C4-2B (cell line): ENCODE measurements around the gene KCND1.

Experiments
- H3K27ac ChIP-seq: fragments of 450-650 bp; 2 replicates; pipeline ENCODE4 v1.5.1; 2017
- CTCF ChIP-seq: fragments of 450-650 bp; conservative IDR thresholded peaks from 2 replicates; pipeline ENCODE4 v1.5.1; 2017; ENCODE audit warnings: mild to moderate bottlenecking
- ZFX ChIP-seq: fragments of 450-650 bp; IDR thresholded peaks from 2 replicates; pipeline ENCODE4 v1.6.1; 2017

KCND1 gene

DNA sequence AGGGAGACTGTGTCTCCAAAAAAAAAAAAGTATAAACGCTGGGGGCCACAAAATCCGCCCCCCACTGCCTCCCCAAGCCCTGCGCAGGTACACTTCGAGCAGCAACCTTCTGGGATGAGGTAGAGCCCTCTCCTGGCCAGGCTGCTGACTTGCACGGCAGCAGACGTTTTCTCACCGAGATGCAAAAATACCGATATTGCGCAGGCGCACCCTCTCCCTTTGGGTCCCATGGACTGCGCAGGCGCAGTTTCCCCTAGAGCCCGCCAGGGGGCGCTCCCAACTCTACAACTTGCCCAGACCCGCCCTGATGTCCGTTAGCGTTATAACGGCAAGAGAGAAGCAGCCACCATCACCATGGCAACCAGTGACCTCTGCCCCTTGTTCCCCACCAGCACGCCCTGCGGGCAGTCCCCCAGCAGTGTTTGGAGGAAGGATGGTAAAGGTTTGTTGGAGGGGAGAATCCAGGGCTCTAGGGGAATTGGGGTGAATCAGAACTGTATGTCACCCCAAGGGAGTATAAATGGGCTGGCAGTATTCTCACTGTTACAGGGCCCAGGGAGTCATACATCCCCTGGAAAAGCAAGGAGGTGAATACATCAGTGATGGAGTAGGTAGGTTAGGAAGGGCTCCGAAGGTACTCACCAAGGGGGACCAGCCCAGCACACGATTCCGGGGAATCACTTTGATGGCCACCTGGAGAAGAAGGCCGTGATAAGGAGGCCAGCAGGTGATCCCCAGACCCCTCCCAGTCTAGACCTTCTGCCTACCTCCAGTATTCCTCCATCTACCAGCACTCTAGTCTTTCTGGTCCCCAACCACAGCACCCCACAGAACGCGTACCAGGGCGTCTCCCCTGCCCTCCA lies 54.3 kb downstream of the KCND1 start:
- H3K27ac ChIP-seq, result peak overlapping the region; percentile 96
- no peak for TF ChIP-seq ZFX
- peak; percentile 95 for TF ChIP-seq CTCF

DNA sequence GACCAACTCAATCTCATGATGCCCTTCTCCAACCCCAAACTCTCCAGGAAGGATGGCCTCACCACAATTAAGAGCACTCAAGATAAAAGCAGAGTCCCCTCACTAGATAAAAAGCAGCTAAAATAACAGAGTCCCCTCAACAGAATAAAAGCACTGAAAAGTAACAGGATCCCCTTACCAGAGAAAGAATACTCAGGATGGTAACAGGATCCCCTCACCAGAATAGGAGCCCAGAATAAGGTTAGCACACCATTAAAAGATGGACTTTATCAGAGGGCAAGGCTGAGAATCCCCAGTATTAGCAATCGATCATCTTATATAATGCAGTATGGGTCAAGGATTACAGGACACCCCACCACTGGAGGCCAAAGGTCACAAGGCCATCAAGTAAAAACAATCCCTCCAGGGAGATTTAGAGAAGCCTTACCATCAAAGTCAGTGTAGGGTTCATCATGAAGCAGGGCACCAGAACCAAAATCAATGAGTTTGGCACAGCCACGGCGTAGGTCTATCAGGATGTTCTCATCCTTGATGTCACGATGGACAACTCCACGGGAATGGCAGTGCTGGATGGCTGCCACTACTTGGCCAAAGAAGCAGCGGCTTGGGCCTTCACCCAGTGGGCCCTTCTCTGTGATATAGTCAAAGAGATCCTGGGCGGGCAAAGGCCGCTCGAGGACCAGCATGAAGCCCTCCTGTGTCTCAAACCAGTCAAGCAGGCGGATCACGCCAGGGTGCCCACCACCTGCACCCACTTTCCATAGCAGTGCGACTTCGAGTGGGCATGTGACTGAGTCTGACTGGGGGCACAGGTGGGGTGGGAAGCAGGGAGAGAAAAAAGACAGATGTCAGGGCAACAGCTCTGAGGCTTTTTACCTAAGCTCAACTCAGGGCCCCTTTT lies 56.8 kb downstream of the KCND1 start:
- H3K27ac ChIP-seq, result no peak overlapping the region
- no peak for TF ChIP-seq ZFX
- no peak for TF ChIP-seq CTCF

DNA sequence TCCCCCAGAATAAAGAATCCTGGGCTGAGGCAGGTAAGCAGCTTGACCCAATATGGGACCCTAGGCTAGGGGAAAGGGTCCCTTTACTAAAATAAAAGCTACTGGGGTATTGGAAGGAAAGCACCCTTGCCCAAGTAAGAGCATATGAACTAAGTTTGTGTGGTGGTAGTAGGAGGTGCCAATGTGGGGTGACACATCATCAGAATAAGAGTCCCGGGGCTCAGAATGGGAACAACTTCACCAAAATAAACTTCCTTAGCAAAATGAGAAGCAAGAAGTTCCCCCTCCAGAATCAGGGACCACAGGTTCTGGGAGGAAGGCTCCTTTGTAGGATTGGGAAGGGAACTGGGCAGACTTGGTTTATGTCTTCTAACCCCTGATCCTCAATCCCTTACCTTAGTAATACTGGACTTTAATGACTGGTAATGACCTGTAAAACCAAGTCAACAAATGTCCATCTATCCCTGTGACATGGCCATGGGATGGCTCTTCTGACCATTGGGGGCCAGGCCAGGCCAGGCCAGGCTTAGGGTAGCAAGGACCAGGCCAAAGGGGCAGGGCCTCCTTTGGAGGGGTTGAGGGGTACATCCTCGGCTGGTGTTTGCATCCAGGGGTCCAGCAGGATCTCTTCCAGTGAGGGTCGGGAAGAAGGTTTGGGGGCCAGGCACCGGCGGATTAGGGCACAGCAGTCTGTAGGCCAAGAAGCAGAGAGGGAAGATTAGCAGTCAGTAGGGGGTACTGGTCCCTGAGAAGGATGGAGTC lies 57.9 kb downstream of the KCND1 start:
- no peak overlapping the region for H3K27ac ChIP-seq
- TF ChIP-seq CTCF, result no peak
- no peak for TF ChIP-seq ZFX

DNA sequence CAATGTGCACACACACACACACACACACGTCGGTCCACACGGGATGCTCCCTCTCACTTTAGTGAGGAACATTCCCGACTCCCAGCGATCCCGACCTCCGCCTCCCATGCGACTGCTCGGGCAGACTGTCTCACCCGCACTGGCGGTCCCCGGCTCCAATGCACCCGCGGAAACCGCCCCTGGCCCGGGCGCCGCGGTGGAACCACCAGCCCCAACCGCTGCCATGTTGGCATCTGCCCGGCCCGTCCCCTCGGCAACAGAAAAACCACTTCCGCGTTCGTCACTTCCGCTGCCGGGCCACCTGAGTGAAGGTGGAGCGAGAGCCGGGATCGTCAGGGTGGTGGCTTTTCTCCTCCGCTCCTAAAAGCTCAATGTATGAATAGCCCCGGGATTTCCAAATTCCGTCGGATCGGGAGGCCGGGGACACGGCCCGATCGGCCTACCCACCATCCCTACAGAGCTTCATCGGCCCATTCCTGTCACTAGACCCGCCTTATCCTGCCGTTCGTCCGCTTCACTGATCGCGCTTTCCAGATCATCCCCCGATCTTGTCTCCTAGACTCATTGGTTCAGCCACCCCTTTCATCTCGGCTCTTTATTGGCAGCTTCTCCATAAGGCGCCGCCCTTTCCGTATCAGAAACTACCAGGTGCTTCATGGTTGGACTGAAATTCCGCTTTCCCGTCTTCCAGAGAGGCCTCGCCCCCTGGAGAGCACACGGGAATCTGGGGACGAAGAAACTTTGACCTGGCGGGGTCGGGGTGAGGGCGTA lies 60.0 kb downstream of the KCND1 start, which contains the start of gene SLC35A2:
Gene SLC35A2 (minus strand): TSS at position 235 of the 771 bp plus-strand sequence. CDS start 10 bp downstream, at position 225.
- peak within 1 kb of the TSS; percentile 69 for H3K27ac ChIP-seq
- TF ChIP-seq CTCF, result no peak
- no peak for TF ChIP-seq ZFX
